Measurements from ENCODE around the gene MTHFD2L.
"Not testable (repeated sequence)": the region's sequence is repeated elsewhere in the genome, so short reads cannot be mapped to it uniquely, and the experiment has no call there.

The MTHFD2L gene

DNA sequence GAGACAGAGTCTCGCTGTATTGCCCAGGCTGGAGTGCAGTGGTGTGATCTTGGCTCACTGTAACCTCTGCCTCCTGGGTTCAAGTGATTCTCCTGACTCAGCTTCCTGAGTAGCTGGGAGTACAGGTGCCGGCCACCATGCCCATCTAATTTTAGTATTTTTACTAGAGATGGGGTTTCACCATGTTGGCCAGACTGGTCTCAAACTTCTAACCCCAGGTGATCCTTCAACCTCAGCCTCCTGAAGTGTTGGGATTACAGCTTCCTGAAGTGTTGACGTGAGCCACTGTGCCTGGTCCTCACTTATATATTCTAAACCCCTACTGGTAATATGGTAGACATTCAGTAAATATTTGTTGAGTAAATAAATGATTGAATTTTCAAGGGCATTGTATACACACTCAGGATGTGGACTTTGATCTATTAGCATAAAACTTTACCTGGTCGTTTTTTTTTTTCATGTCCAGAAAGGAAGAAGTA is 33.0 kb downstream of the MTHFD2L start:
- H3K27me3 ChIP-seq (ENCODE audit: low read depth, low read length), result no peaks in the 10 kb centered on the region
- no peaks in the 10 kb centered on the region for H3K4me1 ChIP-seq (ENCODE audit: control insufficient read depth in 1 of 2, insufficient read depth in 2 of 2, low read length in 2 of 2)
- H3K27ac ChIP-seq (ENCODE audit: low read length), result no peak overlapping the region
- H3K4me3 ChIP-seq (ENCODE audit: low read depth in 1 of 2, low read length in 2 of 2), result no peak overlapping the region
- no peaks in the 10 kb centered on the region for H3K9me3 ChIP-seq (ENCODE audit: control insufficient read depth in 1 of 2, low read length in 2 of 2)
- no peaks in the 10 kb centered on the region for H3K36me3 ChIP-seq (ENCODE audit: control insufficient read depth in 1 of 2, insufficient read depth in 2 of 2, low read length in 2 of 2)

DNA sequence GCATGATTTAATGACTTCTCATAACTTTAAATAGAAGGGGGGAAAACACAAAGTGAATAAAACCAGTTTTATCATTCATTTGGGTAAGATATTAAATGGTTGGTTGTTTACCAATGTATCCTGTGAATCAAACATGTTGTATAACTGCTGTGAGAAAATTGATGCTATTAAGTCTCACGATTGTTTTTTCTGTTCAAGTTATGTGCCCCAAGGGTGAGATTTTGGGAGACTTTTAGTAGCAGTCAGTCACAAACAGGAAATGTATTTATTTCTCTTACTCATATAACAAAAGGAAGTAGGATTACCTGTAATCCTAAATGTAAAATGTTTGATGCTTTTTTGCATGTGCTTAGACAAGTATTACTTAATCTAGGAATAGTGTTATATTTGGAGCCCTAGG is 39.2 kb downstream of the MTHFD2L start:
- no peaks in the 10 kb centered on the region for H3K36me3 ChIP-seq (ENCODE audit: control insufficient read depth in 1 of 2, insufficient read depth in 2 of 2, low read length in 2 of 2)
- H3K9me3 ChIP-seq (ENCODE audit: control insufficient read depth in 1 of 2, low read length in 2 of 2), result no peaks in the 10 kb centered on the region
- H3K27ac ChIP-seq (ENCODE audit: low read length), result no peak overlapping the region
- H3K4me1 ChIP-seq (ENCODE audit: control insufficient read depth in 1 of 2, insufficient read depth in 2 of 2, low read length in 2 of 2), result no peaks in the 10 kb centered on the region
- H3K4me3 ChIP-seq (ENCODE audit: low read depth in 1 of 2, low read length in 2 of 2), result no peak overlapping the region
- H3K27me3 ChIP-seq (ENCODE audit: low read depth, low read length), result no peaks in the 10 kb centered on the region

GRCh38 chr4:74202062-74202586 is 44.2 kb downstream of the MTHFD2L start:
- no peaks in the 10 kb centered on the region for H3K9me3 ChIP-seq (ENCODE audit: control insufficient read depth in 1 of 2, low read length in 2 of 2)
- H3K36me3 ChIP-seq (ENCODE audit: control insufficient read depth in 1 of 2, insufficient read depth in 2 of 2, low read length in 2 of 2), result no peaks in the 10 kb centered on the region

DNA sequence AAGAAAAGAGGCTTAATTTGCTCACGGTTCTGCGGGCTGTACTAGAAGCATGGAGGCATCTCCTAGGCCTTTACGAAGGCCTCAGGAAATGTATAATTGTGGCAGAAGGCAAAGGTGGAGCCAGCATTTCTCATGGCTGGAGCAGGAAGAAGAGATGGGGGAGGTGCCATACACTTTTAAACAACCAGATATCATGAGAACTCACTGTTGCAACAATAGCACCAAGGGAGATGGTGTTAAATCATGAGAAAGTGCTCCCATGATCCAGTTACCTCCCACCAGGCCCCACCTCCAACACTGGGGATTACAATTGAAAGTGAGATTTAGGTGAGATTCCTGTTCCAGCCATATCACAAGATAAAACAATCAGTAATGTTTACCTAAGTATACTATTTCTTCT is 45.5 kb downstream of the MTHFD2L start:
- Histone ChIP-seq H3K27ac (ENCODE audit: low read length) (no peak overlapping the region), H3K4me3 (ENCODE audit: low read depth in 1 of 2, low read length in 2 of 2) (no peak overlapping the region), H3K9me3 (ENCODE audit: control insufficient read depth in 1 of 2, low read length in 2 of 2) (no peaks in the 10 kb centered on the region), H3K4me1 (ENCODE audit: control insufficient read depth in 1 of 2, insufficient read depth in 2 of 2, low read length in 2 of 2) (no peaks in the 10 kb centered on the region), H3K27me3 (ENCODE audit: low read depth, low read length) (no peaks in the 10 kb centered on the region), H3K36me3 (ENCODE audit: control insufficient read depth in 1 of 2, insufficient read depth in 2 of 2, low read length in 2 of 2) (peaks cover 0 to under 1% of the 10 kb centered on the region in 2 donors)

More at GRCh38 chr4:74202062-74202586, 44.2 kb downstream of the MTHFD2L start:
- no peak overlapping the region for H3K27ac ChIP-seq (ENCODE audit: low read length)
- H3K27me3 ChIP-seq (ENCODE audit: low read depth, low read length), result no peaks in the 10 kb centered on the region
- H3K4me1 ChIP-seq (ENCODE audit: control insufficient read depth in 1 of 2, insufficient read depth in 2 of 2, low read length in 2 of 2), result no peaks in the 10 kb centered on the region
- H3K4me3 ChIP-seq (ENCODE audit: low read depth in 1 of 2, low read length in 2 of 2), result no peak overlapping the region

- Histone ChIP-seq H3K9me3 (ENCODE audit: control insufficient read depth in 1 of 2, low read length in 2 of 2) (no peaks in the 10 kb centered on the region), H3K27ac (ENCODE audit: low read length) (no peak overlapping the region)
Observed at GRCh38 chr4:74205046-74205445, 47.1 kb downstream of the MTHFD2L start.

GRCh38 chr4:74205559-74205958 is 47.6 kb downstream of the MTHFD2L start:
- Histone ChIP-seq H3K27me3 (ENCODE audit: low read depth, low read length) (no peaks in the 10 kb centered on the region), H3K9me3 (ENCODE audit: control insufficient read depth in 1 of 2, low read length in 2 of 2) (no peaks in the 10 kb centered on the region), H3K36me3 (ENCODE audit: control insufficient read depth in 1 of 2, insufficient read depth in 2 of 2, low read length in 2 of 2) (peaks cover 0 to 3% of the 10 kb centered on the region in 2 donors), H3K4me3 (ENCODE audit: low read depth in 1 of 2, low read length in 2 of 2) (no peak overlapping the region), H3K4me1 (ENCODE audit: control insufficient read depth in 1 of 2, insufficient read depth in 2 of 2, low read length in 2 of 2) (no peaks in the 10 kb centered on the region), H3K27ac (ENCODE audit: low read length) (no peak overlapping the region)

More at GRCh38 chr4:74205046-74205445, 47.1 kb downstream of the MTHFD2L start:
- no peaks in the 10 kb centered on the region for H3K4me1 ChIP-seq (ENCODE audit: control insufficient read depth in 1 of 2, insufficient read depth in 2 of 2, low read length in 2 of 2)
- H3K4me3 ChIP-seq (ENCODE audit: low read depth in 1 of 2, low read length in 2 of 2), result no peak overlapping the region
- peaks cover 0 to 3% of the 10 kb centered on the region in 2 donors for H3K36me3 ChIP-seq (ENCODE audit: control insufficient read depth in 1 of 2, insufficient read depth in 2 of 2, low read length in 2 of 2)
- H3K27me3 ChIP-seq (ENCODE audit: low read depth, low read length), result no peaks in the 10 kb centered on the region

DNA sequence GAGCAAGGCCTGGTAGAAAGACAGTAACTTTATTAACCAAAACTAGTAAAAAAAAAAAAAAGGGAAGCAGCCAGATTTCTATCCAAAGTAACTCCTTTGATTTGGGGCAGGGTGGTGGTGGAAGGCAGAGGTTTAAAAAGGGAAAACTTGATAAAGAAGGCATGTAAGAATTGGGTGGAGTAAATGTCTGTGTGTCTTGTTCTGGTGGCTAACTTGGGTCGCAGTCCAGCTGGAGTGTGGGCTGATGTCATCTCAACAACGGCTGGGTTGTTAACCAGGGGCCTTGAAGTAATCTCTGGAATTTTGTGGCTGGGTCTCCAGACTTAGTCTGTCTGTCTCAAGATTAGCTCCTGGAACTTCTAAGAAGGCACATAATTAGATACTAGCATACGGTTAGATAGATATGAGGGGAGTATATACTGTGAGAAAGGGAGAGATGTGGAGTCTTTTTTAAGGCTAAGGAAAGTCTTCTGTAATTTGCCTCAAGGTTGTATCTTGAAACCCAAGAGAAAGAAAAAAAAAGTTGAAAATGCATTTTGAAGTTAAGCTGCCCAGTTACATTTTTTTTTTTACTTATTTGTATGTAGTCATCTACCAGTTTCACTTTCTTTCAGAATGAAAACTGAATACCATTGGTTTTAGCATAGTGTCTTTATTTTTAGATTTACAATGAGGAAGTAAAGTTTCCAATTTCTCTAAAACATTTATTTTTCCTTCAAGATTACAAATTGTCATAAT is 48.3 kb downstream of the MTHFD2L start:
- H3K4me1 ChIP-seq (ENCODE audit: control insufficient read depth in 1 of 2, insufficient read depth in 2 of 2, low read length in 2 of 2), result no peaks in the 10 kb centered on the region
- peak overlapping the region; percentile 45 for H3K27ac ChIP-seq (ENCODE audit: low read length)
- no peak overlapping the region for H3K4me3 ChIP-seq (ENCODE audit: low read depth in 1 of 2, low read length in 2 of 2)
- peaks cover 0 to 3% of the 10 kb centered on the region in 2 donors for H3K36me3 ChIP-seq (ENCODE audit: control insufficient read depth in 1 of 2, insufficient read depth in 2 of 2, low read length in 2 of 2)
- no peaks in the 10 kb centered on the region for H3K9me3 ChIP-seq (ENCODE audit: control insufficient read depth in 1 of 2, low read length in 2 of 2)
- no peaks in the 10 kb centered on the region for H3K27me3 ChIP-seq (ENCODE audit: low read depth, low read length)

DNA sequence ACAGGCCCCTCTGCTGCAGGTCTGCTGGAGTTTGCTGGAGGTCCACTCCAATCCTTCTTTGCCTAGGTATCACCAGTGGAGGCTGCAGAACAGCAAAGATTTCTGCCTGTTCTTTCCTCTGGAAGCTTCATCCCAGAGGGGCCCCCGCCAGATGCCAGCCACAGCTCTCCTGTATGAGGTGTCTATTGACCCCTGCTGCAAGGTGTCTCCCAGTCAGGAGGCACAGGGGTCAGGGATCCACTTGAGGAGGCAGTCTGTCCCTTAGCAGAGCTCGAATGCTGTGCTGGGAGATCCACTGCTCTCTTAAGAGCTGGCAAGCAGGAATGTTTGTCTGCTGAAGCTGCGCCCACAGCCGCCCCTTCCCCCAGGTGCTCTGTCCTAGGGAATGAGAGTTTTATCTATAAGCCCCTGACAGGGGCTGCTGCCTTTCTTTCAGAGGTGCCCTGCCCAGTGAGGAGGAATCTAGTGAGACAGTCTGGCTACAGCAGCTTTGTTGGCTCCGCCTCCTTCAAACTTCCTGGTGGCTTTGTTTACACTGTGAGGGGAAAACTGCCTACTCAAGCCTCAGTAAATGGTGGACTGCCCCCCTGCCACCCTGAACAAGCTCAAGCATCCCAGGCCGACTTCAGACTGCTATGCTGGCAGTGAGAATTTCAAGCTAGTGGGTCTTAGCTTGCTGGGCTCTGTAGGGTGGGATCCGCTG is 56.7 kb downstream of the MTHFD2L start:
- not testable (repeated sequence) for H3K4me3 ChIP-seq (ENCODE audit: low read depth in 1 of 2, low read length in 2 of 2); H3K27ac ChIP-seq (ENCODE audit: low read length); H3K27me3 ChIP-seq (ENCODE audit: low read depth, low read length); H3K36me3 ChIP-seq (ENCODE audit: control insufficient read depth in 1 of 2, insufficient read depth in 2 of 2, low read length in 2 of 2); H3K4me1 ChIP-seq (ENCODE audit: control insufficient read depth in 1 of 2, insufficient read depth in 2 of 2, low read length in 2 of 2); H3K9me3 ChIP-seq (ENCODE audit: control insufficient read depth in 1 of 2, low read length in 2 of 2)

DNA sequence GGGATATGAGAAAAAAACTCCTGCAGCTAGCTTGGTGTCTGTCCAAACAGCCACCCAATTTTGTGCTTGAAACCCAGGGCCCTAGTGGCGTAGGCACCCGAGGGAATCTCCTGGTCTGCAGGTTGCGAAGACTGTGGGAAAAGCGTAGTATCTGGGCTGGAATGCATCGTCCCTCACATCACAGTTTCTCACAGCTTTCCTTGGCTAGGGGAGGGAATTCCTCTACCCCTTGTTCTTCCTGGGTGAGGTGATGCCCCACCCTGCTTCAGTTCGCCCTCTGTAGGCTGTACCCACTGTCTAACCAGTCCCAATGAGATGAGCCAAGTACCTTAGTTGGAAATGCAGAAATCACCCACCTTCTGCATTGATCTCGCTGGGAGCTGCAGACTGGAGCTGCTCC is 57.3 kb downstream of the MTHFD2L start:
- not testable (repeated sequence) for H3K36me3 ChIP-seq (ENCODE audit: control insufficient read depth in 1 of 2, insufficient read depth in 2 of 2, low read length in 2 of 2); H3K27ac ChIP-seq (ENCODE audit: low read length); H3K9me3 ChIP-seq (ENCODE audit: control insufficient read depth in 1 of 2, low read length in 2 of 2)

DNA sequence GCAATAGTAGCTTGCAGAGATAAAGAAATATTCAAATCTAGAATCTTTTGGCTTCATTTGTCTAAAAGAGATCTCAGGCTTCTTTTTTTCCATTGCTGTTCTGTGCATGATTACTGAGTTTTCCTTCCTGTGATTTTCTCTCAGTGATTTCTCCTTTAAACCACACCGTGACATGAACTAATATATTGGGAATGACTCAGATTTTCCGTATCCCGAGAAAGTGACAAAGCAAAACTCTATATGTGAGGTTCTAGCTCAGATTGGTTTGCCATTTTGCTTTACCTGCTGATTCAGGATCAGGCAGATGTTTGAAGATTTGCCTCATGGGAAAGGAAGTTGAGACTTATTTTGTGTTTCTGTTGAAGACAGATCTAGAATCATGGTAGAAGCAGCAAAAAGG is 59.4 kb downstream of the MTHFD2L start:
- Histone ChIP-seq H3K27ac (ENCODE audit: low read length) (no peak overlapping the region), H3K36me3 (ENCODE audit: control insufficient read depth in 1 of 2, insufficient read depth in 2 of 2, low read length in 2 of 2) (no peaks in the 10 kb centered on the region), H3K27me3 (ENCODE audit: low read depth, low read length) (no peaks in the 10 kb centered on the region), H3K4me3 (ENCODE audit: low read depth in 1 of 2, low read length in 2 of 2) (no peak overlapping the region), H3K4me1 (ENCODE audit: control insufficient read depth in 1 of 2, insufficient read depth in 2 of 2, low read length in 2 of 2) (no peaks in the 10 kb centered on the region), H3K9me3 (ENCODE audit: control insufficient read depth in 1 of 2, low read length in 2 of 2) (no peaks in the 10 kb centered on the region)

More for the DNA sequence above, 57.3 kb downstream of the MTHFD2L start:
- not testable (repeated sequence) for H3K27me3 ChIP-seq (ENCODE audit: low read depth, low read length); H3K4me1 ChIP-seq (ENCODE audit: control insufficient read depth in 1 of 2, insufficient read depth in 2 of 2, low read length in 2 of 2); H3K4me3 ChIP-seq (ENCODE audit: low read depth in 1 of 2, low read length in 2 of 2)

DNA sequence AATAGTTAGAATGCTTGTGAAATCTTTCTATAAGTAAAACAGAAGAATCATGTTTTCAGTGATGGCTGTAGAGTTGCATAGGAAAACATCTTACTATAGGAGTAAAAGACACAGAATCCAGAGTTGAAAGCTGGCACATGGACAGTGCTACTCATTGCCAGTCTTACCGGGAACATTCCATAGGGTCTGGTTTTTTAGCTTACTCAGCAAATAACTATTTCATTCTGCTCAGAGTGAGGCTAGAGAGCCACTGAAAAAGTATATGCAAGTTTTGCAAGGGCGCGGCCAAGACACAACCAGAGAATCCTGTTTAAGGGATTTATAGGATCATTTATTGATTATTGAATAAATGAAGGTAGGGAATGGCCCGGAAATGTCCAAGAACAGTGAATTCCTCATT is 60.3 kb downstream of the MTHFD2L start:
- Histone ChIP-seq H3K4me1 (ENCODE audit: control insufficient read depth in 1 of 2, insufficient read depth in 2 of 2, low read length in 2 of 2) (no peaks in the 10 kb centered on the region), H3K9me3 (ENCODE audit: control insufficient read depth in 1 of 2, low read length in 2 of 2) (no peaks in the 10 kb centered on the region), H3K4me3 (ENCODE audit: low read depth in 1 of 2, low read length in 2 of 2) (no peak overlapping the region), H3K27me3 (ENCODE audit: low read depth, low read length) (no peaks in the 10 kb centered on the region), H3K36me3 (ENCODE audit: control insufficient read depth in 1 of 2, insufficient read depth in 2 of 2, low read length in 2 of 2) (no peaks in the 10 kb centered on the region), H3K27ac (ENCODE audit: low read length) (no peak overlapping the region)

Data from muscle layer of duodenum (tissue), 2 donors.